ENCODE data around the gene OBSCN. TPM values are rescaled to one million over a fixed set of nuclear protein-coding genes. Genes with fewer than 3 reads are reported as not detected.

The OBSCN gene
- total RNA-seq, 1 donor from 2014 or later = 17.5 TPM

DNA sequence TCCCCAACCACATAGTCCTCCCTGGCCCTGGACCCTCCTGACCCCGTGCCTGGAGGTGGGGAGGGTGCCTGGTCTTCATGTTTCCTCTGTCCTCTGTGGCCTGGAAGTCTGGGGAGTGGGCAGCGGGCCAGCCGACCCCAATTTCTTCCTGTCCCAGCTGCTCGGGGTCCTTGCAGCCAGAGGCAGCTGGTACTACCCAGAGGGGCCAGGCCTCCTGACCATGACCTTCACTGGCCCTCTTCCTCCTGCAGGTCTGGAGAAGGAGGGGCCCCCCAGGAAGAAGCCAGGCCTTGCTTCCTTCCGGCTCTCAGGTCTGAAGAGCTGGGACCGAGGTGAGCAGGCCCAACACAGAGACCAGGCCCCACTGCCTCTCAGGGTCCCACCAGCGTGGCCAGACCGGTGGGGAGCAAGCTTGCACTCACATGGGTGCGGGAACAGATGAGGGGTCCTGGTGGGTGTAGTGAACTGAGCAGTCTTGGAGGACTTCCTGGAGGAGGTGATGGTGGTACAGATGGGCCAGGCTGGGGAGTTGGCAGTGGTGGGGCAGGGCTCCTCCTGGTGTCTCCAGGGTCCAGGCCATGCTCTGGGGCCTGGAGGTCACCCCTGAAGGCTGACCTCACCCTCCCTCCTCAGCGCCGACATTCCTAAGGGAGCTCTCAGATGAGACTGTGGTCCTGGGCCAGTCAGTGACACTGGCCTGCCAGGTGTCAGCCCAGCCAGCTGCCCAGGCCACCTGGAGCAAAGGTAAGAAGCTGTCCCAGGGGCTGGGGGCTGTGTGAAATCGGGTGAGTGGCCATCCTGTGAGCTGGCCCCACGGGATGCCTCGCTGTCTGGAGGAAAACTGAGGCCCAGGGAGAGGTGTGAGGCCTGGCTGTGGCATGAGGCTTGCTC lies 166.1 kb downstream of the OBSCN start:
- Histone ChIP-seq H3K4me1 (ENCODE audit: insufficient read depth, low read length) (peaks cover 2% of the 10 kb centered on the region), H3K27me3 (ENCODE audit: insufficient read depth, low read length) (no peaks in the 10 kb centered on the region), H3K27ac (ENCODE audit: low read depth, low read length) (no peak overlapping the region), H3K79me2 (ENCODE audit: insufficient read depth, low read length) (no peaks in the 10 kb centered on the region), H2AFZ (ENCODE audit: low read depth, low read length) (no peak overlapping the region), H3K9ac (ENCODE audit: low read length) (no peak overlapping the region), H3K36me3 (ENCODE audit: insufficient read depth, low read length) (no peaks in the 10 kb centered on the region), H3K4me3 (ENCODE audit: insufficient read depth, low read depth, low read length) (no peak overlapping the region), H3K4me2 (ENCODE audit: low read length) (no peak overlapping the region), H4K20me1 (ENCODE audit: insufficient read depth, low read length) (no peaks in the 10 kb centered on the region), H3K9me3 (ENCODE audit: insufficient read depth, low read depth, low read length) (no peaks in the 10 kb centered on the region)
- TF ChIP-seq, protein P1, sequence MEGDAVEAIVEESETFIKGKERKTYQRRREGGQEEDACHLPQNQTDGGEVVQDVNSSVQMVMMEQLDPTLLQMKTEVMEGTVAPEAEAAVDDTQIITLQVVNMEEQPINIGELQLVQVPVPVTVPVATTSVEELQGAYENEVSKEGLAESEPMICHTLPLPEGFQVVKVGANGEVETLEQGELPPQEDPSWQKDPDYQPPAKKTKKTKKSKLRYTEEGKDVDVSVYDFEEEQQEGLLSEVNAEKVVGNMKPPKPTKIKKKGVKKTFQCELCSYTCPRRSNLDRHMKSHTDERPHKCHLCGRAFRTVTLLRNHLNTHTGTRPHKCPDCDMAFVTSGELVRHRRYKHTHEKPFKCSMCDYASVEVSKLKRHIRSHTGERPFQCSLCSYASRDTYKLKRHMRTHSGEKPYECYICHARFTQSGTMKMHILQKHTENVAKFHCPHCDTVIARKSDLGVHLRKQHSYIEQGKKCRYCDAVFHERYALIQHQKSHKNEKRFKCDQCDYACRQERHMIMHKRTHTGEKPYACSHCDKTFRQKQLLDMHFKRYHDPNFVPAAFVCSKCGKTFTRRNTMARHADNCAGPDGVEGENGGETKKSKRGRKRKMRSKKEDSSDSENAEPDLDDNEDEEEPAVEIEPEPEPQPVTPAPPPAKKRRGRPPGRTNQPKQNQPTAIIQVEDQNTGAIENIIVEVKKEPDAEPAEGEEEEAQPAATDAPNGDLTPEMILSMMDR (IDR thresholded peaks at IDR 0.05; ENCODE audit: insufficient read depth, low read depth, low read length) = no peak
- no peak for TF ChIP-seq EZH2 (IDR thresholded peaks at IDR 0.05; ENCODE audit: insufficient read depth, low read length)
- Mint-ChIP-seq H3K4me3 (ENCODE audit: unreplicated experiment) (no peak overlapping the region), H3K27me3 (ENCODE audit: low read depth, unreplicated experiment) (peaks cover 15% of the 10 kb centered on the region), H3K9me3 (ENCODE audit: unreplicated experiment) (no peaks in the 10 kb centered on the region), H3K27ac (ENCODE audit: unreplicated experiment) (no peak overlapping the region), H3K36me3 (ENCODE audit: low read depth, unreplicated experiment) (no peaks in the 10 kb centered on the region), H3K4me1 (ENCODE audit: low read depth, unreplicated experiment) (no peaks in the 10 kb centered on the region)
- DNase-seq (ENCODE audit: low read depth) = no peak
- FAIRE-seq = no peak

DNA sequence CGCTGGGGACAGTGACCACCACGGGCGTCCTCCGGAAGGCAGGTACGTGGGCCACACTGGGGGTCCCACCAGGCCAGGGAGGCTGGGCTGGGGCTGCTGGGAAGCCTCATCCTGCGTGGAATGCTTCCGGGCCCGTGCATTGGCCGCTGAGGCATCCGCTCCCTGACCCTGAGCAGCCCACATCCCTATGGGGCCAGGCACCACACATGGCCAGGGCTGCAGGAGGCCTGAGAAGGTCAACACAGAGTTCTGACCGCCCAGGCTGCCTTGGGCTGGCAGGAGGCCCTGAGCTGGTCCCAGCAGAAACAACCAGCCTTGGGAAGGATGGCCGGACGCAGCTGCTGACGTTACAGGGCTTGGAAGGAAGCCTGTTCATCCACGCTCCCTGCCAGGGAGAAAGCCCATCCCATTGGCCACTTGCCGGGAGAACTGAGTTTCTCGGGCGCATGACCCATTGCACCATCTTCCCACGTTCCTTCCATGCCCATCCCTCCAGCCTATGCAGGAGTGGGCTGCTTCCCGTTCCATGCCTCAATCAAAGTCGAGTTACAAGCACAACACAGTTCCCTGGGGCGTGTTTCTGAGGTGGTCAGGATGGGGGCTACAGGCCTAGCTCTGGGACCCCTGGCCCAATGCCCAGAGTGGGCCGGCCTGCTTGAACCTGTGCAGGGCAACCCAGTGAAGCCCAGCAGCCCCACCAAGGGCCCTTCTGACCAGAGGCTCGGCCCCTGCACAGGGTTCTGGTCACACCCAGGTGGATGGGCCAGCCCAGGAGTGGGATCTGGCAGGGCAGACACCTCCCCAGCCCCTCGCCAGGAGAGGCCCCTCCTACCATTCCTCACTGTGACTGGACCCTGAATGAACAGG lies 167.1 kb downstream of the OBSCN start:
- Mint-ChIP-seq H3K27me3 (ENCODE audit: low read depth, unreplicated experiment) (peaks cover 15% of the 10 kb centered on the region), H3K36me3 (ENCODE audit: low read depth, unreplicated experiment) (no peaks in the 10 kb centered on the region), H3K9me3 (ENCODE audit: unreplicated experiment) (no peaks in the 10 kb centered on the region), H3K4me3 (ENCODE audit: unreplicated experiment) (no peak overlapping the region), H3K4me1 (ENCODE audit: low read depth, unreplicated experiment) (no peaks in the 10 kb centered on the region), H3K27ac (ENCODE audit: unreplicated experiment) (no peak overlapping the region)
- Histone ChIP-seq H3K79me2 (ENCODE audit: insufficient read depth, low read length) (no peaks in the 10 kb centered on the region), H3K27me3 (ENCODE audit: insufficient read depth, low read length) (no peaks in the 10 kb centered on the region), H2AFZ (ENCODE audit: low read depth, low read length) (no peak overlapping the region), H3K9ac (ENCODE audit: low read length) (no peak overlapping the region), H3K4me3 (ENCODE audit: insufficient read depth, low read depth, low read length) (no peak overlapping the region), H4K20me1 (ENCODE audit: insufficient read depth, low read length) (no peaks in the 10 kb centered on the region), H3K36me3 (ENCODE audit: insufficient read depth, low read length) (no peaks in the 10 kb centered on the region), H3K9me3 (ENCODE audit: insufficient read depth, low read depth, low read length) (no peaks in the 10 kb centered on the region), H3K4me2 (ENCODE audit: low read length) (no peak overlapping the region), H3K27ac (ENCODE audit: low read depth, low read length) (no peak overlapping the region), H3K4me1 (ENCODE audit: insufficient read depth, low read length) (peaks cover 4% of the 10 kb centered on the region)
- TF ChIP-seq, protein P1 (IDR thresholded peaks at IDR 0.05; ENCODE audit: insufficient read depth, low read depth, low read length) = no peak
- no peak for TF ChIP-seq EZH2 (IDR thresholded peaks at IDR 0.05; ENCODE audit: insufficient read depth, low read length)
- FAIRE-seq (no peak), DNase-seq (ENCODE audit: low read depth) (peak; percentile 47)
